ENCODE results near the gene ERBB4.
"Not testable (repeated sequence)": the region's sequence is repeated elsewhere in the genome, so short reads cannot be mapped to it uniquely, and the experiment has no call there.

The ERBB4 gene

GRCh38 chr2:212197776-212198175 lies 340.8 kb downstream of the ERBB4 start:
- DNase-seq (ENCODE audit: low spot score), result no peak
- Histone ChIP-seq H3K4me3 (no peak overlapping the region), H3K27ac (no peak overlapping the region)
- TF ChIP-seq, protein P1, sequence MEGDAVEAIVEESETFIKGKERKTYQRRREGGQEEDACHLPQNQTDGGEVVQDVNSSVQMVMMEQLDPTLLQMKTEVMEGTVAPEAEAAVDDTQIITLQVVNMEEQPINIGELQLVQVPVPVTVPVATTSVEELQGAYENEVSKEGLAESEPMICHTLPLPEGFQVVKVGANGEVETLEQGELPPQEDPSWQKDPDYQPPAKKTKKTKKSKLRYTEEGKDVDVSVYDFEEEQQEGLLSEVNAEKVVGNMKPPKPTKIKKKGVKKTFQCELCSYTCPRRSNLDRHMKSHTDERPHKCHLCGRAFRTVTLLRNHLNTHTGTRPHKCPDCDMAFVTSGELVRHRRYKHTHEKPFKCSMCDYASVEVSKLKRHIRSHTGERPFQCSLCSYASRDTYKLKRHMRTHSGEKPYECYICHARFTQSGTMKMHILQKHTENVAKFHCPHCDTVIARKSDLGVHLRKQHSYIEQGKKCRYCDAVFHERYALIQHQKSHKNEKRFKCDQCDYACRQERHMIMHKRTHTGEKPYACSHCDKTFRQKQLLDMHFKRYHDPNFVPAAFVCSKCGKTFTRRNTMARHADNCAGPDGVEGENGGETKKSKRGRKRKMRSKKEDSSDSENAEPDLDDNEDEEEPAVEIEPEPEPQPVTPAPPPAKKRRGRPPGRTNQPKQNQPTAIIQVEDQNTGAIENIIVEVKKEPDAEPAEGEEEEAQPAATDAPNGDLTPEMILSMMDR (IDR thresholded peaks at IDR 0.05), result no peak

DNA sequence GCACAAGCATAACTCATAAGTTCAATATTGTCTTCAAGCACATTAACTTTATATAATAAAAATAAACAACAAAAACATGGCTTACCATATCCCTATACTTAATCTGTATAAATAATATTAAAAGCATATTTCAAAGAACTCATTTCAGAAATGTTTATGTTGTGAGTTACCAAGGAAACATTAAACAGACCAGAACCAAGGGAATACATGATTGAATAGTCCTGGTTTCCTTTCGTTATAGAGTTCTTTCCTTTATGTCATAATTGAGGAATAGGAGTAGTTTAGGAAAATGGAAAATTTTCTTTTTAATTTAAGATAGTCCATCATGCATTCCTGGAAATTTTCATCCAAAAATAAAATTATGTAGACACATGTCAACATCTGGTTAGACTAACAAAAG lies 343.0 kb downstream of the ERBB4 start:
- no peak overlapping the region for H3K27ac ChIP-seq
- no peak for DNase-seq (ENCODE audit: low spot score)

DNA sequence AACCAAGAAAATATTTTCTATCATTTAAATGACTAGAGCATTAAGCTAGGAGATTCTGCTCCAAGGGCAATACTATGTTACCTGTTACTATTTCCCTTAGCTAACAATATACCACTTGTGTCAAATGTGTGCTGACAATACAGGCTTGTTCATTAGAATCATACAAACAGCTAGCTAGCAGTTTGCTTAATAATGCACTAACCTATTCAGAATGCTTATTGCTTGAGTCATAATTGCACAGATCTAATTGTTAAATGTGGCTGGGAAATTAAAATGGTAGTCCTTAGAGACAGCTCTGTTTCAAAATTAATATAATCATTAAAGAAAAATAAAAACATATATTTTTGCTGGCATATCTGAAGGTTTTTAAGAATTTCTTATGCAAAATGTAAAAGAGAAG lies 344.2 kb downstream of the ERBB4 start:
- TF ChIP-seq, protein P1 (IDR thresholded peaks at IDR 0.05), result no peak
- H3K4me3 ChIP-seq, result no peak overlapping the region
- DNase-seq (ENCODE audit: low spot score), result no peak

More for the DNA sequence above, 343.0 kb downstream of the ERBB4 start:
- TF ChIP-seq, protein P1 (IDR thresholded peaks at IDR 0.05), result no peak
- H3K4me3 ChIP-seq, result no peak overlapping the region

DNA sequence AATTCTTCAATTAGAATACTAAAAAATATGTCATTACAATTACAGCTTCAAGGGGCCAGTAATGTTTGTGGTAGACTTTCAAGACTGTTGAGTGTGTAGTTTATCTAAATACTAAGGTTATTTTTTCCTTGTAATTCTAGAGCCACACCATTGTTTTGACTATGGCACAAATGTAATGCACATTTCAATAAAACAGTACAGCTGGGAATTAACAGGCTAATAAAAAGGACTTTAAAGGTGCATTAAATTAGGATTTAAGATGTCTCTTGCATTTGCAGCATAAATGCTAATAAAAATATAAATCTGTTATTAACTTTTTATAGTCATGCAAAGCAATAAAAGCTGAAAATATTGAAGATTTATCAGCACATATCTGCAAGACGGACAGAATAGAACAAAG lies 344.8 kb downstream of the ERBB4 start:
- H3K4me3 ChIP-seq, result no peak overlapping the region
- DNase-seq (ENCODE audit: low spot score), result no peak
- TF ChIP-seq, protein P1 (IDR thresholded peaks at IDR 0.05), result no peak
- no peak overlapping the region for H3K27ac ChIP-seq

More for the DNA sequence above, 344.2 kb downstream of the ERBB4 start:
- no peak overlapping the region for H3K27ac ChIP-seq

DNA sequence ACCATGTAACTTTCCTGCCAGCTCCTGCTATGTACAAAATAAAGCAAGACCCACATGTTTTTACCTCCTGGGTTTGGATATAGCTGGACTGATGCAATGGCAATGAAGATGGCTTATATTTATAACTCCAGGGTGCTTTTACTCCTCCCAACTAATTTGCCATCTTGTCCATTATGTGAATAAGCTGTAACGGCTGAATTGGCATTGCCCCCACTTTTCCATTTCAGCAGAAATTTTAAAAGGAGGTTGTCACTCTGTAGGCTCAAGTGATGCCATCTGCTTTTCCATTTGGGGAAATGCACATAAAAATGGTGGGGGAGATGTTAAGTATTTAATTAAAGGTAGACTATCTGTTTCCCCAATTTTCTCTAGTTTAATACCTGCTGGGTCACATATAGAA lies 345.5 kb downstream of the ERBB4 start:
- no peak overlapping the region for H3K4me3 ChIP-seq
- no peak overlapping the region for H3K27ac ChIP-seq
- TF ChIP-seq, protein P1 (IDR thresholded peaks at IDR 0.05), result no peak
- no peak for DNase-seq (ENCODE audit: low spot score)

GRCh38 chr2:212191438-212191837 lies 347.2 kb downstream of the ERBB4 start:
- H3K4me3 ChIP-seq; DNase-seq (ENCODE audit: low spot score): not testable (repeated sequence)

DNA sequence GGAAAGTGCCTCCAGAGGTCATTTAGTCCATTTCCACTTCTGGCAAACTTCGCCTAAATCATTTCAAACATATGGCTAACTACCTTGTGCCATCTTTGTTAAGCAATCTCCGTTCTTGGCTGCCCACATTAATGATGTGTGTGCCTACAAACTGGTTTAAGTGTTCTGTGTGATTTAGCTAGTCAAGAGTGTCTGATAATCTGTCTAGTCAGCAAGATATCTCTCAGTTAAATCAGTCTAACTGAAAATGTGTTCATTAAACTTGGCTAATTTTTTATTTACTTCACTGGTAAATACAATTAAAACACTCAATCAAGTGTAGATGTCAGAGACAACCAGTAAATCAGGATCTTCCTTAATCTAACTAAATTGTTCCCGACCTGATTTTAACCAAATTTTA lies 352.4 kb downstream of the ERBB4 start:
- H3K4me3 ChIP-seq, result no peak overlapping the region
- TF ChIP-seq, protein P1 (IDR thresholded peaks at IDR 0.05), result no peak
- H3K27ac ChIP-seq, result no peak overlapping the region
- no peak for DNase-seq (ENCODE audit: low spot score)

More at GRCh38 chr2:212191438-212191837, 347.2 kb downstream of the ERBB4 start:
- H3K27ac ChIP-seq, result not testable (repeated sequence)

GRCh38 chr2:212181646-212182045 lies 357.0 kb downstream of the ERBB4 start:
- no peak overlapping the region for H3K27ac ChIP-seq
- no peak overlapping the region for H3K4me3 ChIP-seq
- TF ChIP-seq, protein P1 (IDR thresholded peaks at IDR 0.05), result no peak
- DNase-seq (ENCODE audit: low spot score), result no peak
